CD4-positive, alpha-beta T cell treated with Interleukin-15 for 4 hours (primary cell): ENCODE measurements around the gene SPOCK3.
"Not testable (repeated sequence)": the region's sequence is repeated elsewhere in the genome, so short reads cannot be mapped to it uniquely, and the experiment has no call there.

Source experiments
- DNase-seq: peaks from one replicate; pipeline ENCODE4 v3.0.0-alpha.2; 2020; ENCODE audit warnings: low spot score

The SPOCK3 gene

DNA sequence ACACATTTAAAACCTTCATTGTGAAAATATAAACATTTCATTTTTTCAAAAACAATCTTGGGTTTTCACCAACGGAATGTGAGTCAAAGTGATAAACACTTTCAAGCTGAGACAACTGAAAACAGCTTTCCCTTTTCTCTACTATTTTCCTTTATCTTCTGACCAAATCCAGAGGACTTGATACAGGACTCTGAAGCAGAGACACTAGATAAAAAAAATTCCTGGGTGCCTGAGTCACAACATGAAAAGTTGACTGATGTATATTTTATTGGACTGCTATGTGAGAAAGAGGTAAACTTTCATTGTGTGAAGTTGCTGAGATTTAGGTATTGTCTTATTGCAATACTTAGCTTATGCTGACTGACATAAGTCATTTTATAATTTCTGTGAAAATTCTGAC lies 411.2 kb downstream of the SPOCK3 start:
- DNase-seq, result no peak

DNA sequence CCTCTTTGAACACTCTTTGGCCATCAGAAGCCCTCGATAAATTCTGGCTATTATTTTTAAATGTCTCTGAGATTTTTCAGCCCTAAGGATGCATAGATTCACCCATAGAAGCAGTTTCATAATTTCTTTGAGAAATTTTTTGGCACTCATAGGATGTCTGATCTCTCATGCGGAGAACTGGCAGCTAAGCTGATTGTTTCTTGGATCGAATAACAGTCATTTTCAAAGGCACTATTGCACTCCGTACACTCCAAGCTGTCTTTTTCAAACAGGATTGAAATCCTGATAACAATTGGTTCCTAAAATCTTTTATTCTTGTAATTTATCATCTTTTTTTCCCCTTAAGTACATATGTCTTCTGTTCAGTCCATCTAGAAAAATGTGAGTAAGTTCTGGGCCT lies 411.9 kb downstream of the SPOCK3 start:
- DNase-seq, result no peak

GRCh38 chr4:166816890-166817289 lies 417.4 kb downstream of the SPOCK3 start:
- DNase-seq, result no peak

GRCh38 chr4:166808380-166808779 lies 425.9 kb downstream of the SPOCK3 start:
- no peak for DNase-seq

DNA sequence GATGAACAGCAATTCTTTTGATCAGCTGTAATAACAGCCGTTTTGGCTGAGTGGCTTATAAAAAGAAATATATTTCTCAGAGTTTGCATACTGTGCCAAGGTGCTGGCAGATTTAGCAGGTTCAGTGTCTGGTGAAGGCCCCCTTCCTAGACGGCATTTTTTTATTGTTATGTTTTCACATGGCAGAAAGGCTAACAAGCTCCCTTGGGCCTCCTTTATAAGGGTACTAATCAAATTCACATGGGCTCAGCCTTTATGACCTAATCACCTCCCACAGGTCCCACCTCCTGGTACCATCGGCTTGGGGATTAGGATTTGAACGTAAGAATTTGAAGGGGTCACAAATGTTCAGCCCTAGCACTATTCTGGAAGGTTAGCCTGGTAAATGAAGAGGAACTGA lies 431.9 kb downstream of the SPOCK3 start:
- no peak for DNase-seq

DNA sequence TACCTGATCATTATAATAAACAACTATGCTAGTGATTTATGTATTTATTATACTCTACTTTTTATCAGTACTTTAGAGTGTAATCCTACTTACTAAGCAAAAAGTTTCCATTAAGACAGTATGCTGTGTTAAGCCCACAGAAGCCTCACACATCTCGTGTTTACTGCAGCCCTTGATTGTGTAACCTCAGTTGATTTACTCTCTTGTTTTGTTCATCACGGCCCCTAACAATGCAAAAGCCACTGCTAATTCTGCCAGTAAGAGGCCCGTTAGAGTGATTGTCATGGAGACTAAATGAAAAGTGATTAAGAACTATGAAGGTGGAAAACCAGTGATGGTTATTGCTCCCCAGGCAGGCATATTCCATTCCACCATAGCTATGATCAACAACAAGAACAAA lies 436.2 kb downstream of the SPOCK3 start:
- DNase-seq, result no peak

- DNase-seq, result no peak
Observed at GRCh38 chr4:166777760-166778159, 456.5 kb downstream of the SPOCK3 start.

DNA sequence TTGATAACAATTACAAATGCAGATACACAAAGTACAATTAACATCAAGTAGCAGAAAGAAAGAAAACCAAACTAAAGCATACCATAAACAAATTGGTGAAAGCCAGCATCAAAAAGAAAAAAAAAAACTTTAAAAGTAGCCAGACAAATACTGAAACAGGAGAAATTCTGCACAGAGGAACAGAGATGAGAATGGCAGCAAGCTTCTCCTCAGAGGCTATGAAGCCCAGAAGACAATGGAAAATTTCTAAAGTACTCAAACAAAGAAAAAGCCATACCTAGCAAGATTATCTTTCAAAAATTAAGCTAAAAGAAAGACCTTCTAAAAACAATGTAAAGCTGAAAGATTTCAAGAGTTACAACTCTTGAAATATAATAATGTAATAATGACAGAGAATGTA lies 471.3 kb downstream of the SPOCK3 start:
- no peak for DNase-seq

GRCh38 chr4:166741742-166742141 lies 492.6 kb downstream of the SPOCK3 start:
- DNase-seq, result no peak

- DNase-seq, result not testable (repeated sequence)
Observed at GRCh38 chr4:166739215-166739614, 495.1 kb downstream of the SPOCK3 start.

GRCh38 chr4:166737430-166737829 lies 496.9 kb downstream of the SPOCK3 start:
- no peak for DNase-seq

GRCh38 chr4:166735553-166735952 lies 498.7 kb downstream of the SPOCK3 start:
- DNase-seq, result no peak

GRCh38 chr4:166734797-166735196 lies 499.5 kb downstream of the SPOCK3 start:
- no peak for DNase-seq

DNA sequence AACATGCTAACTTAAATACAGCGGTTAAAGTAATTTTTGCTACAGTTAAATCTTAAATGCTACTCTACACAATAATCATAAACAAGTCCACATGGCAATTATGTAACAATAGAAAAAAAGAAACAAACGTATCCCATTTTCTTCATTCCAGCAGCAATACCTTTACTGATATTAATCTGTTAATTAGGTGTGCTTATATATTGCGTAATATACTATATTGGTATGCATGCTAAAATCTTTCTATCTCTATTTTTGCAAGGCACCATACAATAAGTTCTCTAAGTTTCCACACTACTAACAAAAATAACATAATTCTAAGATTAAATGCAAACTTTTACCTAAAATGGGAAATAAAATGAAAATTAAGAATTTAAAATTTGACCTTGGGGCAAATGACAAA lies 500.6 kb downstream of the SPOCK3 start:
- no peak for DNase-seq

- DNase-seq, result no peak
Observed at GRCh38 chr4:166726832-166727231, 507.5 kb downstream of the SPOCK3 start.

DNA sequence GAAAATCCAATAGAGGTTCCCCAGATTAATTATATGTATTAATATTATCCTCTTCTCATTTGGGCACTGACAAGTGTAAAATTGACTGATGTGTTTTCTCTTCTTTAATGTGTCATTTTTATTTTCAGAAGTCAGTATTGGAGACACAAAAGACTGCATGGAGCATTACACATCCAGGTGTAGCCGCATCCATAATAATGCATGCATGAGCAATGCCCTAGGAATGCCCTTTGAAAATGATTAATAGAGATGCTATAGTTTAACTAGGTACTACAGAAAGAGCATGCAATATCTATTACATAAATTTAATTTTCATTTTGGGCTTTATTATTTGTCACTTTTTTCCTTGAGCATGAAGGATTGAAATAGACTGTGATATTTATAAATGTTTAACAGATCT lies 509.9 kb downstream of the SPOCK3 start:
- no peak for DNase-seq

GRCh38 chr4:166723532-166724140 lies 510.7 kb downstream of the SPOCK3 start:
- DNase-seq, result no peak

DNA sequence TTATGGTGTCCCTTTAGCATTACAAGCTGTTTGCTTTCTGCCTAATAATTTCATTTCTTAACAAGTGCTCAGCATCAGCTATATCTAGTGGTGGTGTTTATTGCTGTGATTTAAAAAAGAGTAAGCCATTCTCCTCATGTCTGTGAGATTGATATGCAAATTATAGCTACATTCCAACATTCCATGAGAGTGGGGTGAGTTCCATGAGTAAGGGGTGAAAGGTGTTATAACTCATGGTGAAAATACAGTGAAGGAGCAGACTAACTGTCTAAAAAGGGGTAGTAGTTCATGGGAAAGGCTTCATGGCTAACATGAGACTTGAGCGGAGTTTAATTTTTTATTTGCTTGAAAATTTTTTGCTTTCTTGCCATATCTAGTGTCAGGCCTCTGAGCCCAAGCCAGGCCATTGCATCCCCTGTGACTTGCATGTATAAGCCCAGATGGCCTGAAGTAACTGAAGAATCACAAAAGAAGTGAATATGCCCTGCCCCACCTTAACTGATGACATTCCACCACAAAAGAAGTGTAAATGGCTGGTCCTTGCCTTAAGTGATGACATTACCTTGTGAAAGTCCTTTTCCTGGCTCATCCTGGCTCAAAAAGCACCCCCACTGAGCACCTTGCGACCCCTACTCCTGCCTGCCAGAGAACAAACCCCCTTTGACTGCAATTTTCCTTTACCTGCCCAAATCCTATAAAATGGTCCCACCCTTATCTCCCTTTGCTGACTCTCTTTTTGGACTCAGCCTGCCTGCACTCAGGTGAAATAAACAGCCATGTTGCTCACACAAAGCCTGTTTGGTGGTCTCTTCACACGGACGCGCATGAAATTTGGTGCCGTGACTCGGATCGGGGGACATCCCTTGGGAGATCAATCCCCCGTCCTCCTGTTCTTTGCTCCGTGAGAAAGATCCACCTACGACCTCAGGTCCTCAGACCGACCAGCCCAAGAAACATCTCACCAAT lies 518.3 kb downstream of the SPOCK3 start:
- not testable (repeated sequence) for DNase-seq

DNA sequence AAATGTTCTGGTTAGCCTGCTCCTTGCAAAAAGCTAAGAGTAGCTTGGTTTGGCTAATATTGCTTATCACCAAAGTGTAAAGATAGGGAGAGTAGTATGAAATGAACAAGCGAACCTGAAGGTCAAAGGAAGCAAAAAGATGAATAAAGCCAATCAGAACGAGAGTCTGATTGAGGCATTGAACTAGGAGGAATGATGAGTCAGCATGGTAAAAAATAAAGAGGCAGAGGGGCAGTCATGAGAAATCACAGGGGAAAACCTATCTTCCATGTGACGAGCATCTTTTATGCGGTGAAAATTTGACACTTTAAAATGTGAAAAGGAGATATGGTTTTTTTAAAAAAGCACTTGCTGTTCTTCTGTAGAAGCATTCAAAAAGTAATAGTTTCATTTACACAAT lies 533.7 kb downstream of the SPOCK3 start:
- no peak for DNase-seq

- DNase-seq, result no peak
Observed at GRCh38 chr4:166688835-166689234, 545.5 kb downstream of the SPOCK3 start.

GRCh38 chr4:166687828-166688227 lies 546.5 kb downstream of the SPOCK3 start:
- no peak for DNase-seq
